ENCODE measurements around the gene S100A10.

S100A10 gene

DNA sequence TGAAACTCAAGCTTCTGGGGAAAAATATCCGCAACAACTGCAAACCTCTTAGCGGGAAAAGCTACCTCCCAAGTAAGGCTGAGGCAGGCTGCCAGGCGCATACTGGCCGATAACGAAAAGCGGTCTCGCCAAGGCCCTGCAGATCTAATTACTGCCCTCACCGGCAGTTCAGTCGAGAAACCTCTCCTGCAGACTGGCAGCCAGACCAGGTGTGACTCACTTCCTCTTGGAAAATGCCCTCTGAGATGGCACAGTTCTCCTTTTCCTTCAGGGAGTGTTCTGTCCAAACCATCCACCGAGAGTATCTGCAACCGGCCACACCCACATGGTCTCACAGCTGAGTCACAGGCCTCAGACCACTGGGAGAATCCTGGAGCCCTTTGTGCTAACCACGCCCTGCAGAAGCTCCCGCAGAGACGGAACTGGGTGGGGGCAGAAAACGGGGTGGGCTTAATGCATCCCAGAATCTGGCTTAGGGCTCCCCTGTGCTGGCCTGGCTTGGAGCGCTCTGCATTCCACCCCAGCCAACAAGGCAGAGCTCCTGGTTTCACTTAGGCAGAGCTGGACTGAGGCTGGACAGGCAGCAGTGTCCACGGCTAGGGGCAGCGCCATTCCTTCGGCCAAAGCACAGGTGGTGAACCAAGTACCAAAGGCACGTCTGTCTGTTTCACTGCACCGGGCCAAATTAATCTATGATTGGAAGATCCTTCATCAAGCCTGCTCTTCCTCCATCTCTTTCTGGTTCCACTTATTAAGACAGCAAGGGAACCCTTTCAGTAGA lies 1.2 kb downstream of the S100A10 start:
- no peak for TF ChIP-seq ZFX (IDR thresholded peaks at IDR 0.05; ENCODE audit: borderline replicate concordance)
- TF ChIP-seq, protein P1, sequence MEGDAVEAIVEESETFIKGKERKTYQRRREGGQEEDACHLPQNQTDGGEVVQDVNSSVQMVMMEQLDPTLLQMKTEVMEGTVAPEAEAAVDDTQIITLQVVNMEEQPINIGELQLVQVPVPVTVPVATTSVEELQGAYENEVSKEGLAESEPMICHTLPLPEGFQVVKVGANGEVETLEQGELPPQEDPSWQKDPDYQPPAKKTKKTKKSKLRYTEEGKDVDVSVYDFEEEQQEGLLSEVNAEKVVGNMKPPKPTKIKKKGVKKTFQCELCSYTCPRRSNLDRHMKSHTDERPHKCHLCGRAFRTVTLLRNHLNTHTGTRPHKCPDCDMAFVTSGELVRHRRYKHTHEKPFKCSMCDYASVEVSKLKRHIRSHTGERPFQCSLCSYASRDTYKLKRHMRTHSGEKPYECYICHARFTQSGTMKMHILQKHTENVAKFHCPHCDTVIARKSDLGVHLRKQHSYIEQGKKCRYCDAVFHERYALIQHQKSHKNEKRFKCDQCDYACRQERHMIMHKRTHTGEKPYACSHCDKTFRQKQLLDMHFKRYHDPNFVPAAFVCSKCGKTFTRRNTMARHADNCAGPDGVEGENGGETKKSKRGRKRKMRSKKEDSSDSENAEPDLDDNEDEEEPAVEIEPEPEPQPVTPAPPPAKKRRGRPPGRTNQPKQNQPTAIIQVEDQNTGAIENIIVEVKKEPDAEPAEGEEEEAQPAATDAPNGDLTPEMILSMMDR (IDR thresholded peaks at IDR 0.05), result no peak
- H3K27ac ChIP-seq, result peak overlapping the region; percentile 87

- TF ChIP-seq, protein P1 (IDR thresholded peaks at IDR 0.05), result no peak
- TF ChIP-seq ZFX (IDR thresholded peaks at IDR 0.05; ENCODE audit: borderline replicate concordance), result no peak
- H3K27ac ChIP-seq, result peak overlapping the region; percentile 87
These were observed 1.9 kb downstream of the S100A10 start for GRCh38 chr1:151991663-151992302.

DNA sequence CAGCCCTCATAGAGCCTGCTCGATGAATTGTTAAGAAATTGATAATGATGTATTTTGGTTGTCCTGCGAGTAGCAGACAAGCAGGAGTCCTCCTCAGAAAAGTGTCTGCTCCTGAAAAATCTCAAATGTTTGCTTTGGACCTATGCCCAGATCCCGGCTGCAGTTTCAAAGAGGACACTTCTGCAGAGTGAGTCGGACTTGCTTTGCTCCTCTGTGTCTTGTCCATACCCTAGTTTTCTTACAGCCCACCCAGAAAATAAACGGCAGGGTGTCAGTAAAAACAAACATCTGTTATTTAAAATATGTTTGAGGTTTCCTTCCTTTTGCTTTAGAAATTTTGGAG lies 2.8 kb downstream of the S100A10 start:
- TF ChIP-seq, protein P1 (IDR thresholded peaks at IDR 0.05), result no peak
- TF ChIP-seq ZFX (IDR thresholded peaks at IDR 0.05; ENCODE audit: borderline replicate concordance), result no peak
- H3K27ac ChIP-seq, result peak overlapping the region; percentile 87

GRCh38 chr1:151990058-151990855 lies 3.4 kb downstream of the S100A10 start:
- H3K27ac ChIP-seq, result peak overlapping the region; percentile 87
- TF ChIP-seq, protein P1 (IDR thresholded peaks at IDR 0.05), result no peak
- no peak for TF ChIP-seq ZFX (IDR thresholded peaks at IDR 0.05; ENCODE audit: borderline replicate concordance)

- H3K27ac ChIP-seq, result peak overlapping the region; percentile 87
- no peak for TF ChIP-seq ZFX (IDR thresholded peaks at IDR 0.05; ENCODE audit: borderline replicate concordance)
- TF ChIP-seq, protein P1 (IDR thresholded peaks at IDR 0.05), result no peak
These were observed 4.3 kb downstream of the S100A10 start for GRCh38 chr1:151989211-151989862.

GRCh38 chr1:151988405-151988923 lies 5.2 kb downstream of the S100A10 start:
- no peak for TF ChIP-seq ZFX (IDR thresholded peaks at IDR 0.05; ENCODE audit: borderline replicate concordance)
- TF ChIP-seq, protein P1 (IDR thresholded peaks at IDR 0.05), result no peak
- H3K27ac ChIP-seq, result peak overlapping the region; percentile 87
